Endothelial cell of umbilical vein (primary cell): ENCODE results near the gene SHBG. TPM values are rescaled to one million over a fixed set of nuclear protein-coding genes. Genes with fewer than 3 reads are reported as not detected.
A peak's percentile ranks its signal among the peaks of the same experiment; 100 is the strongest.

Experiments used
- BruUV-seq: library from RNA; stranded (reverse); fragments of 400-500 nt; replicated peaks from 2 replicates; lab custom pipeline; 2021; lab: Mats Ljungman, UMichigan
- CTCF ChIA-PET: fragments of 300-600, 350-600 bp; sonication (Branson Sonifier 250); formaldehyde crosslinking; loops from one replicate; lab custom pipeline; 2021; ENCODE audit warnings: antibody characterized with exemption, inconsistent platforms; lab: Charles Lee
- POLR2A ChIA-PET: fragments of 300-600, 350-600 bp; sonication (Branson Sonifier 250); formaldehyde crosslinking; loops from one replicate; lab custom pipeline; 2021; ENCODE audit warnings: antibody characterized with exemption, inconsistent platforms; lab: Charles Lee
- DNase-seq: peaks from one replicate; pipeline ENCODE4 v3.0.0-alpha.2; 2011; ENCODE audit warnings: low read depth, low spot score
- FAIRE-seq: peaks from 2 replicates; lab custom pipeline; 2011; peaks lifted over from hg19 to GRCh38; lab: Jason Lieb, UNC
- H2AFZ ChIP-seq: 2 replicates; pipeline ENCODE4 v1.6.0; 2012; ENCODE audit warnings: low read depth, low read length, control low read depth, inconsistent platforms
- H3K27ac ChIP-seq: 2 replicates; pipeline ENCODE4 v1.5.1; 2011; ENCODE audit warnings: low read depth, mild to moderate bottlenecking, control low read depth, low read length, moderate library complexity; ENCODE audit not compliant: insufficient read depth
- H3K27me3 ChIP-seq, 2 experiments: 2 replicates each; pipeline versions ENCODE4 v1.6.0 to v1.6.1; 2011; ENCODE audit warnings: low read length in 2 of 2, mixed read lengths in 1 of 2; ENCODE audit not compliant: control insufficient read depth in 2 of 2, insufficient read depth in 2 of 2
- H3K36me3 ChIP-seq, 2 experiments: 2 replicates in 1 of 2; 3 replicates in 1 of 2; pipeline ENCODE4 v1.5.1; 2011; ENCODE audit warnings: low read length in 2 of 2, mild to moderate bottlenecking in 1 of 2, moderate library complexity in 1 of 2; ENCODE audit not compliant: control insufficient read depth in 2 of 2, insufficient read depth in 2 of 2; ENCODE audit errors: extremely low read depth in 1 of 2
- H3K4me1 ChIP-seq: 3 replicates; pipeline ENCODE4 v1.5.1; 2011; ENCODE audit warnings: mild to moderate bottlenecking, low read length; ENCODE audit not compliant: control insufficient read depth, insufficient read depth; ENCODE audit errors: extremely low read depth
- H3K4me2 ChIP-seq: 2 replicates; pipeline ENCODE4 v1.6.1; 2011; ENCODE audit warnings: low read length, control low read depth, mixed read lengths; ENCODE audit not compliant: insufficient read depth
- H3K4me3 ChIP-seq, 3 experiments: fragments of 200-600 bp in 1 of 3; sonication (generic), shearing (Covaris generic) in 1 of 3; replicated peaks in 1 of 3; 2 replicates each; pipeline ENCODE4 v1.5.1; 2011 to 2016; ENCODE audit warnings: control low read depth in 3 of 3, low read length in 3 of 3, mild to moderate bottlenecking in 2 of 3, inconsistent platforms in 1 of 3, low read depth in 1 of 3, moderate library complexity in 1 of 3; ENCODE audit not compliant: insufficient read depth in 1 of 3
- H3K79me2 ChIP-seq: 2 replicates; pipeline ENCODE4 v1.6.0; 2012; ENCODE audit warnings: low read length, inconsistent platforms; ENCODE audit not compliant: control insufficient read depth, insufficient read depth
- H3K9ac ChIP-seq: replicated peaks from 2 replicates; pipeline ENCODE3; 2011; ENCODE audit warnings: low read length, control low read depth; ENCODE audit not compliant: insufficient read depth; ENCODE audit errors: extremely low read depth
- H3K9me1 ChIP-seq: replicated peaks from 3 replicates; pipeline ENCODE4 v1.6.0; 2011; ENCODE audit warnings: mild to moderate bottlenecking, low read length; ENCODE audit not compliant: control insufficient read depth, insufficient read depth; ENCODE audit errors: extremely low read depth
- H3K9me3 ChIP-seq: replicated peaks from 2 replicates; pipeline ENCODE4 v1.5.1; 2012; ENCODE audit warnings: low read length, inconsistent platforms; ENCODE audit not compliant: control insufficient read depth, insufficient read depth
- H4K20me1 ChIP-seq: replicated peaks from 2 replicates; pipeline ENCODE3; 2011; ENCODE audit warnings: mild to moderate bottlenecking, low read length; ENCODE audit not compliant: control insufficient read depth, insufficient read depth; ENCODE audit errors: extremely low read depth
- CTCF ChIP-seq, 2 donors: IDR thresholded peaks; 1 replicate in 1 of 2; 2 replicates in 1 of 2; pipeline ENCODE4 v1.5.1; 2011; ENCODE audit warnings: low read length in 2 of 2, mild to moderate bottlenecking in 2 of 2, moderate library complexity in 2 of 2, control low read depth in 1 of 2, inconsistent platforms in 1 of 2, low read depth in 1 of 2; ENCODE audit not compliant: insufficient read depth in 1 of 2; ENCODE audit errors: extremely low read depth in 1 of 2
- EZH2 ChIP-seq: IDR thresholded peaks from 2 replicates; pipeline ENCODE4 v1.6.1; 2012; ENCODE audit warnings: borderline replicate concordance, low read depth, mild to moderate bottlenecking, moderate library complexity, low read length, inconsistent platforms; ENCODE audit not compliant: severe bottlenecking
- FOS ChIP-seq: IDR thresholded peaks from 2 replicates; pipeline ENCODE4 v1.6.1; 2011; ENCODE audit warnings: mild to moderate bottlenecking, low read length, moderate library complexity, borderline replicate concordance; ENCODE audit not compliant: insufficient read depth
- GATA2 ChIP-seq: IDR thresholded peaks from 2 replicates; pipeline ENCODE4 v1.7.0; 2011; ENCODE audit warnings: low read depth, mild to moderate bottlenecking, moderate library complexity, mixed read lengths, low read length; ENCODE audit not compliant: insufficient read length, insufficient read depth
- JUN ChIP-seq: IDR thresholded peaks from 2 replicates; pipeline ENCODE4 v1.6.1; 2011; ENCODE audit warnings: borderline replicate concordance, low read depth; ENCODE audit not compliant: insufficient read length, insufficient read depth
- MYC ChIP-seq: IDR thresholded peaks from one replicate; pipeline ENCODE4 v1.6.1; 2011; ENCODE audit warnings: mild to moderate bottlenecking, low read depth, low read length
- POLR2A ChIP-seq: IDR thresholded peaks from 2 replicates; pipeline ENCODE4 v1.6.1; 2012; ENCODE audit warnings: low read depth, mild to moderate bottlenecking, control low read depth, low read length
- POLR2AphosphoS5 ChIP-seq: IDR thresholded peaks from 2 replicates; pipeline ENCODE4 v1.6.1; 2012; ENCODE audit warnings: low read depth, mild to moderate bottlenecking, control low read depth, low read length, moderate library complexity; ENCODE audit not compliant: insufficient read depth
- dilution Hi-C: fragments of 300-500 bp; cut with MboI; formaldehyde crosslinking; loops from one replicate; pipeline ENCODE4 v1.15.0; 2019; ENCODE audit warnings: low sequenced_read_pairs; ENCODE audit not compliant: extremely low pct_ligation_motif_present
- intact Hi-C: fragments of 100-400 bp; cut with micrococcal nuclease; formaldehyde crosslinking; loops from one replicate; pipeline ENCODE4 v1.10.0; 2022
- polyA plus RNA-seq, 4 experiments: library from polyadenylated mRNA; depleted of rRNA in 3 of 4; stranded (reverse) in 3 of 4; unstranded in 1 of 4; fragments of >200 nt; gene quantifications; 2 replicates each; pipeline versions ENCODE4 v1.2.1 to v1.2.3, GENCODE V29; 2011 to 2012; ENCODE audit warnings: missing spikeins in 1 of 4
- total RNA-seq: library from RNA; stranded (reverse); gene quantifications from 2 replicates; pipeline ENCODE4 v1.2.3, GENCODE V29; 2021
- TF ChIP-seq, protein P1 (sequence below): IDR thresholded peaks from 2 replicates; pipeline ENCODE4 v1.6.1; 2011; ENCODE audit not compliant: insufficient read depth, insufficient read length

The SHBG gene
- total and polyA plus RNA-seq, 2 donors (not counting 3 experiments of a cell fraction or from before 2014, with no cell fraction given), result 0.51 TPM; not detected in 1

GRCh38 chr17:7650509-7651096 is 20.7 kb downstream of the SHBG start, which contains the start of gene ATP1B2:
TSS of gene ATP1B2 (plus strand) at chr17:7650926. CDS start at chr17:7651519, 593 bp downstream.
- Histone ChIP-seq H3K9me3 (no peaks in the 10 kb centered on the region), H3K27ac (no peak within 1 kb of the TSS), H2AFZ (peak within 1 kb of the TSS; percentile 12), H3K9me1 (no peaks in the 10 kb centered on the region), H3K4me2 (peak within 1 kb of the TSS; percentile 25), H3K27me3 (peaks cover 31 to 45% of the 10 kb centered on the region in 2 experiments), H3K36me3 (no peaks in the 10 kb centered on the region), H3K9ac (no peak within 1 kb of the TSS), H3K79me2 (no peaks in the 10 kb centered on the region), H3K4me3 (peak within 1 kb of the TSS in 1 of 3 experiments; percentile 19), H3K4me1 (no peaks in the 10 kb centered on the region), H4K20me1 (no peaks in the 10 kb centered on the region)
- DNase-seq, result peak; percentile 30
- ChIA-PET CTCF (interaction anchor here (0.6 to 1.9 kb wide), 9 partner anchors 9 to 74 kb away, joined by 3 to 6 read pairs (median 4); partner anchors contain the start of genes SHBG and TP53), POLR2A (interaction anchor here (1.3 kb wide), 1 partner anchor 37 kb away, joined by 5 read pairs; the partner anchor contains the start of genes TP53 and WRAP53)
- intact Hi-C loops, result no loop called here
- FAIRE-seq, result no peak
- TF ChIP-seq POLR2A (no peak), MYC (no peak), GATA2 (no peak), EZH2 (no peak), CTCF (IDR thresholded peaks at IDR 0.05; ENCODE audit: extremely low read depth in 1 of 2, insufficient read depth in 1 of 2, low read depth in 1 of 2, low read length in 2 of 2) (no peak), FOS (no peak), JUN (no peak), POLR2AphosphoS5 (no peak)
- TF ChIP-seq, protein P1, sequence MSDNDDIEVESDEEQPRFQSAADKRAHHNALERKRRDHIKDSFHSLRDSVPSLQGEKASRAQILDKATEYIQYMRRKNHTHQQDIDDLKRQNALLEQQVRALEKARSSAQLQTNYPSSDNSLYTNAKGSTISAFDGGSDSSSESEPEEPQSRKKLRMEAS, result no peak
- dilution Hi-C loops, result no loop called here
- BruUV-seq, result no TSS peak
